Nucleus accumbens (tissue), 56 donors: ENCODE measurements around the gene DAND5.
A peak's percentile ranks its signal among the peaks of the same experiment; 100 is the strongest.

Experiments used
- DNase-seq, 56 donors: peaks; one replicate each; lab custom pipeline; 2025; lab: John Stamatoyannopoulos, UW

DAND5 gene

DNA sequence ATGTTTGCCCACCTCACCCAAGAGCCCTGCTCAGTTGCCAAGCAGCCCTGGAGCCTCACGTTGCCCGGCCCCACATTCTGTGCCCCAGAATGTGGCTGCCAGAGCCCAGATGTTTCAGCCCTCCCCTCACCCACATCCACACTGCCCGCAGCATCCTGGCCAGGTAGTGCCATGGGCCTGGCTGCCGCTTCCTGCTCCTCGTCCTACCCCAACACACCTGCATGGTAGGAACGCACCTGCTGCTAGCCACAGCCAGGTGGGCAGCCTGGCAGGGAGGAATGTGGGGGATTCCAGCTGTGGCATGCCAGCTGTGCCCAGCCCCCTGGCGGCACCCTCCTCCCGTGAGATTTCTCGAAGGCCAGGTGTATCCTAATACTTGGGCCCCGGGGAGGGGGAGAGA lies 18.4 kb downstream of the DAND5 start:
- DNase-seq = no peak

GRCh38 chr19:12990431-12990830 lies 21.1 kb downstream of the DAND5 start:
- no peak for DNase-seq

- DNase-seq = no peak
Measured at GRCh38 chr19:12990853-12991252, 21.5 kb downstream of the DAND5 start.

GRCh38 chr19:12991296-12991695 lies 21.9 kb downstream of the DAND5 start:
- no peak for DNase-seq

GRCh38 chr19:12992729-12993128 lies 23.4 kb downstream of the DAND5 start:
- DNase-seq = no peak

GRCh38 chr19:12993562-12993961 lies 24.2 kb downstream of the DAND5 start:
- no peak for DNase-seq

GRCh38 chr19:12994701-12995595 lies 25.6 kb downstream of the DAND5 start, which contains the start of gene NFIX:
Gene NFIX (plus strand): TSS chr19:12995475. CDS start chr19:12995838, 363 bp downstream.
- DNase-seq = peak in 22 of 56 donors; percentile 13 to 71 (median 40)

DNA sequence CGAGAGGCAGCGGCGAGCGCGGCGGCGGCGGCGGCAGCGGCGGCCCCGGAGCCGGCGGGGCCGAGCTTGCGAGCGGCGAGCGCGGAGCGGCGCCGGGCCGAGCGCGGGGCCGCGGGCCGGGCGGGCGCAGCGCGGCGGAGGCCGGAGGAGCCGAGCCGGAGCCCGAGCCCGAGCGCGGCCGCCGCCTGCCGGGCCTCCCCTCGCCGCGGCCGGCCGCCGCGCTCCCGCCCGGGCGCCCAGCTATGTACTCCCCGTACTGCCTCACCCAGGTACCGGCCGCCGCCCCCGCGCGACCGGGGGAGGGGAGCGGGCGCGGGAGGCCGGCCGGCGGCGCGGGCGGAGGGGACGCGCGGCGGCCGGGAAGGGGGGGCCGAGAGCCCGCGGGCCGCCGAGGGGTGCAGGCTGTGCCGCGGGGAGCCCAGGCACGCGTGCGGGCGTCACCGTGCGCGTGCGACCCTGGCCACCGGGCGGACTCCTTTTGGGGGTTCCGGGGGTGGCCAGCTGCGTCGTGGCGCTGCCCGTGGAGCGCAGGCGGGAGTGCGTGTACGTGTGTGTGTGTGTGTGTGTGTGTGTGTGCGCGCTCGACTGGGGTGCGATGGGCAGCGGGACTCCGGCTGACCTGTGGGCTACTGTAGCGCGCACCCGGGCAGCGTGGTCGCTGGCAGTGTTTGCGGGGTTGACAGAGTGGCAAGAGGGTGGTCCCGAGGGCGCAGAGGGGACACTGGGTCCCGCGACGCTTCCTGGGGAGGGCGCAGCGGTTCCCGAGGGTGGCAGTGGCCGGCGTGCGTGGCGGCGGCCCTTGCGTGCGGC lies 26.4 kb downstream of the DAND5 start:
- DNase-seq = peak in 19 of 56 donors; percentile 14 to 66 (median 37)

DNA sequence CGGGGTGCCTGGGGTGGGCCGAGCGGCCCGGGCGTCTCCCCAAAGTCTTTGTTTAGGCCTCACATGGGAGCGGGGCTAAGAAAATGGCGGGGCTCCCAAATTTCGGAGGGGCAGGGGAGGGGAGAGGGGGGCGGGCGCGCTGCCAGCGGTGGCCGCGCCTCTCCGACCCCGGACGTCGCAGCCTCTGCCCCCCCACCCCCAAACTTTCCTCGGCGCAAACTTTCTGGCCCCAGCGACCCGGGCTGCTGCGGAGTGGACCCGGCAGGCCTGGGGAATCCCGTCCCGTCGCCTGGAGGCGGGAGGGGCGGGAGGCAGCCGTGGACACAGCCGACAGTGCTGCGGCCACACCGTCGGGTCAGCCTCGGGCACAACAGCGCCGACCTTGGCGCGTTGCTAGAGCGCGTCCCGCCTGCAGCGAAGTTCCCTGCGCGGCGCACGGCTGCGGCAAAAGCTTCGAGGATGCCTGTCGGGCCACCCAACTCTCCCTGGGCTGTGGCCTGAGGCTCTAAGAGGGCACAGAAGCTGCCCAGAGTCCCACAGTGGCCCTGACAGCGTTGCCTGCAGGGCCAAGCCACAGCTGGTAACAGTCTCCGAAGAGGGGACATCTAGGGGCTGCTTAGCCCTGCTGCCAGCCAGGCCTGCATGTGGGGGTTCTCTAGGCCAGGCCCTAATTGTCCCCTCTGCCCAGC lies 27.2 kb downstream of the DAND5 start:
- DNase-seq = peak in 23 of 56 donors; percentile 15 to 65 (median 45)

DNA sequence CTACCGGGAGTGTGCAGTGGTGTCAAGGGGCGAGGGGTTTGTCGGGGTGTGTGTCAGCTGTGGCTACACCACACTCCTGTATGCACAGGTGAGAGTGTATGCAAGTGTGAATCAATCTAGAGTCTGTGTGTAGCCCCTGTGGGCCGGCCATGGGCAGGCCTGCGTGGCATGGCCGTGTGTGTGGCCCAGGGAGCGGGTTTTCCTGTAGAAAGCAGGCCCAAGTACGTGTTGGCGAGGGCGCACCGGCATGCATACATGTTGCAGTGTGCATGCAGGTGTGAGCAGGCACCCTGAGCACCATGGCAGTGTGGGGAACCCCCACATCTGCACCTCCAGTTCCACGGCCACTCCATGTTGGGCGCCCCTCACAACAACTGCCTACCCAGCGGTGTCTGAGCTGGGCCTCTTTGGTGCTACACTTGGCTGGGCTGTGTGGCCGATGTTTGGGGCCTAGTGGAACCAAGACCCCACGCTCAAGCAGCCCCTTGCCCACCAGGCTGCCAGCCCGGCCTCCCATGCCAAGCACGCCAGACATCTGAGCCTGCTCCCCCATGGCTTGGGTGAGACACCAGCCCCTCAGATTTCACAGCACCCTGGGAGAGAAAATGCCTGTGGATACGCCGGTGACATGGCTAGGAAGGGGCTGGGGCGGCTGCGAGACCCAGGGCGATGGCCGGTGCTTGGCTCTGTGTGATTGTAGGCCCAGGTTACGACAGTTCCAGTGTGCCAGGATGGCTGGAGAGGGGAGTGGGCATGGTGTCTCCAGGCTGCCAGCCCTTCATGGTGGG lies 28.0 kb downstream of the DAND5 start:
- no peak for DNase-seq

DNA sequence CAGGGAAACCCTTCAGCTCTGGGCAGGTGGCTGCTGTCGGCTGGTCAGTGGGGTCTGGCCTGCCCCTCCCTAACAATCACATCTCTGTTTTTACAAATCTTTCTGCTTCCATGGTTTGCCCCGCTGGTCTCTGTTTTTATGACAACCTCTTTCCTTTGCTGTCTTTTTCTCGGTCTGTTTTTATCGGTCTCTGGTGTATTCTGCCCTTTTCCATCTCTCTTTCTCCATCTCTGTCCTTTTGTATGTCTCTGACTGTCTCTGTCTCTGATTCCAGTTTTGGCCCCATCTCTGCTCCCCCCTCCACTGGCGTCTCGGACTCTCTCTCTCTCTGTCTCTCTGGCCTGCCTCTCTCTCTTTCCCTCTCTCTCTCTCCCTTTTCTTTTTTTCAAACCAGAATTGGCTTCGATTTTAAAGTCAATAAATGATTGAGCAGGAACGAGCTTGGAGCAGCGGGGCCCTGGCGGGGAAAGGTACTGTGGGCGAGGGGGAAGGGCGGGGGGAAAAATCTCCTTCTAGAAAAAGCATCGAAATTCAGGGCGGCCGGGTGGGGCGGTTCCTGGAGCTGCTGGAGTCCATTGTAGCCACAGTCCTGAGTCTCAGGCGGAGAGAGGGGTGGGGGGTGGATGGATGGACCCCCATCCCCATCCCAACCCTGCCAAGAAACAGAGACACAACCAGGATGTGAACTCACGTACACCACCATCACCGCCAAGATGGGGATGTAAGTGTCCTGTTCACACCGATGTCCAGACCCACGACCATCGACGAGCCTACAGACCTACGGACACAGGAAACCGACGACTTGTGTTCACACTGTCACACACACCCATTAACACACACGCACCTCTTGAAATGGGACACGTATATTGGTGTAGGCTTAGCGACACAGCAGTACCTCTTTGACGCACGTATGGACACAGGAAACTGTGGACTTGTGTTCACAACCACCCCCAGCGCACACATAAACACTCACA lies 28.9 kb downstream of the DAND5 start:
- DNase-seq = no peak

DNA sequence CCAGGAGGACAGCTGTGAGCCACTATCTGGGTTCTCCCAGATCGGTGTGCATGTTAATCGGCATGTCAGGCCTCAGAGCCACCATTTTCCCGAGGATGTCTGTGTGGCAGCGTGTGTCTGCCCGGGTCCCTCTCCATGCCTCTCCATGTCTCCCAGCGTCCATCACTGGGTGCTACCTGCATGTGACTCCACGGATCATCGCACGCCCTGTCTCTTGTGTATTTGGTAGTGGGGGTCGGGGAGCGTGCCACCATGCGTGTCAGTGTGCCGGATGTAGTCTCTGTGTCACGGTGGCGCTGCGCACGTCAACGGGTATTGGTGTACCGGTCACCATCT lies 31.8 kb downstream of the DAND5 start:
- DNase-seq = no peak

- DNase-seq = peak in 51 of 56 donors; percentile 47 to 95 (median 84)
Measured at GRCh38 chr19:13001502-13002165, 32.3 kb downstream of the DAND5 start.

DNA sequence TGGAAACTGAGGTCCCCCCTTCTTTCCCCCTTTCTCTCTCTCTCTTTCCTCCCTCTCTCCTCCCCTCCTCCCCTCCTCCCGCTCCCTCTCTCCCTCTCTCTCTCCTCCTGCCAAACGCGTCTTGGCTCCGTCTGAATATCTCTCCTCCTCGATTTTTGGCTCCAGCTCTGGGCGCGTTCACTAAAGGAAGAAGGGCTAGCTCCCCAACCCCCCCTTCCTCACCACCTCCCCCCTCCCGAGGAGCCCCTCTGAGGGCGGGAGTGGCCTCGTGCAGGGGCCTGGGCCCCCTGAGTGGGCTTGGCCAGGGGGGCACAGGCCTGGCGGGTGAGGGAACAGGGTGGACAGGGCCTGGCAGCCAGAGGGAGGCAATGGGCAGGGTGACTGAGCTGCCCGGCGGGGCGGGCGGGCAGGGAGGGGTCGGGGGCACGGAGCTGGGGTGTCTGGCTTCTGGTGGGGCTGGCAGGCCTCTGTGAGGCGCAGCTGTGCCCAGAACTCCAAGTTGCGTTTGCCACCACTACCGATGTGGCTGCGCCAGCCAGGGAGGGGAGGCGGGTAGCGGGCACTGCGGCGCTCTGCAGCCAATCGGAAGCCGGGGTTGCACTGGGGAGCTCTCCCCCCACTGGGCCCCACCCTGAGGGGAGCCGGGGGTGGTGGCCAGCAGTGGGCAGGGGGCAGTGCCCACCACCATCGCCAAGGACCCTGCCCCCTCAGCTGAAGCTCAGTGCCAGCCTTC lies 33.0 kb downstream of the DAND5 start:
- DNase-seq = peak in 54 of 56 donors; percentile 35 to 96 (median 91)

DNA sequence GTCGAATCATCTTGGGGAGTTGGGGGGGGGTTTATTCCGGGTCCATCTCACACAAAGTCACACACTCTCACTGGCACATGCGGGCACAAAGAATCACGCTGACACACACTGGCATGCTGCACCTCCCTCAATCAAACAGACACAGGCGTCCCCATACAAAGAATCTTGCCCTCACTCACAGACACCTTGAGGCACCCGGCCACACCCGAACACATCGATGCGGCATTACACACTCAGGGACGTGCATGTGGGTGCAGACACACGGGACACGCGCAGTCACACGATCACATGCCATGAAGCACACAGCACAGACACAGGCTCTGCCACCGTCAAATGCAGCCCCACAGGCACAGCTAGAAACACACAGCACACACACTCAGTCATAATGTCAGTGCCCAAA lies 33.7 kb downstream of the DAND5 start:
- DNase-seq = peak in 13 of 56 donors; percentile 29 to 70 (median 54)

DNA sequence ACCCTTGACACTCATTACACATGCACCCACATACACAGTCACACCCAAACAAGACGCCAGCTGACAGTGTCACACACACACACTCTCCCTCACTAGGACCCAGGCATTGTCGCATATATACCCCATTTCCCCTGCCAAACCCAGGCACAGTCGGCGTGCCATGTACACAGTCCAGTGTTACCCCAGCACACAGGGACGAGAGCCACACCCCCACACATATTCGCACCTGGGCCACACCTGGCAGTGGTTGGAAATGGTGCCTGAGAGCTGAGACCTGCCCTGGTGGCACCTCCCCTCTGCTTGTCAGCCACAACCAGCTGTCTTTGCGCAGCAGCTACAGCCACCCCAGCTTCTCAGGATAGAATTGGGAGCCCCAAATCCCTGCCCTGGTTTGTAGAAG lies 34.9 kb downstream of the DAND5 start:
- DNase-seq = no peak

GRCh38 chr19:13005253-13005652 lies 35.9 kb downstream of the DAND5 start:
- no peak for DNase-seq
